ENCODE data around the gene BORCS6.
"Not testable (repeated sequence)": the region's sequence is repeated elsewhere in the genome, so short reads cannot be mapped to it uniquely, and the experiment has no call there.

The BORCS6 gene

GRCh38 chr17:8176197-8176940 lies 13.6 kb downstream of the BORCS6 start, which contains the start of gene TMEM107:
Gene TMEM107, minus strand, starts transcription at chr17:8176380. Its CDS starts 94 bp downstream, at chr17:8176286.
- DNase-seq (ENCODE audit: insufficient read length, low spot score) (peak; percentile 81), FAIRE-seq (no peak)

GRCh38 chr17:8175795-8176196 lies 14.2 kb downstream of the BORCS6 start:
- DNase-seq (ENCODE audit: insufficient read length, low spot score), result no peak
- no peak for TF ChIP-seq CTCF (IDR thresholded peaks at IDR 0.05; ENCODE audit: insufficient read depth, missing control alignments)
- FAIRE-seq, result no peak

More at GRCh38 chr17:8176197-8176940, 13.6 kb downstream of the BORCS6 start, which contains the start of gene TMEM107:
- no peak for TF ChIP-seq CTCF (IDR thresholded peaks at IDR 0.05; ENCODE audit: insufficient read depth, missing control alignments)

GRCh38 chr17:8173871-8174322 lies 16.1 kb downstream of the BORCS6 start:
- no peak for FAIRE-seq
- TF ChIP-seq CTCF (IDR thresholded peaks at IDR 0.05; ENCODE audit: insufficient read depth, missing control alignments), result no peak
- no peak for DNase-seq (ENCODE audit: insufficient read length, low spot score)

GRCh38 chr17:8173056-8173870 lies 16.7 kb downstream of the BORCS6 start:
- DNase-seq (ENCODE audit: insufficient read length, low spot score) (no peak), FAIRE-seq (peak; percentile 53)
- TF ChIP-seq CTCF (IDR thresholded peaks at IDR 0.05; ENCODE audit: insufficient read depth, missing control alignments), result no peak

GRCh38 chr17:8170186-8170585 lies 19.8 kb downstream of the BORCS6 start:
- not testable (repeated sequence) for DNase-seq (ENCODE audit: insufficient read length, low spot score); FAIRE-seq

- TF ChIP-seq CTCF (IDR thresholded peaks at IDR 0.05; ENCODE audit: insufficient read depth, missing control alignments), result no peak
- FAIRE-seq, result no peak
- DNase-seq (ENCODE audit: insufficient read length, low spot score), result no peak
Measured at GRCh38 chr17:8167526-8167925, 22.5 kb downstream of the BORCS6 start.

- no peak for DNase-seq (ENCODE audit: insufficient read length, low spot score)
- TF ChIP-seq CTCF (IDR thresholded peaks at IDR 0.05; ENCODE audit: insufficient read depth, missing control alignments), result no peak
- no peak for FAIRE-seq
Measured at GRCh38 chr17:8166731-8167130, 23.2 kb downstream of the BORCS6 start.

Measured in D721Med (cell line).